Endometrium (tissue), 2 donors: Measurements from ENCODE around the gene CC2D1A.
"Not testable (repeated sequence)": the region's sequence is repeated elsewhere in the genome, so short reads cannot be mapped to it uniquely, and the experiment has no call there.

Source experiments
- FAIRE-seq: peaks from 2 replicates; lab custom pipeline; 2012; peaks lifted over from hg19 to GRCh38; lab: Jason Lieb, UNC
- donor health status: control.
- donor health status: control.

The CC2D1A gene

GRCh38 chr19:13962699-13963602, 57.0 kb downstream of the CC2D1A start:
- FAIRE-seq: no peak

GRCh38 chr19:13963603-13964105, 57.7 kb downstream of the CC2D1A start:
- no peak for FAIRE-seq

GRCh38 chr19:13964776-13965175, 58.8 kb downstream of the CC2D1A start:
- no peak for FAIRE-seq

- FAIRE-seq: no peak
Measured at GRCh38 chr19:13965377-13965896, 59.4 kb downstream of the CC2D1A start.

GRCh38 chr19:13965926-13966683, 60.1 kb downstream of the CC2D1A start:
- FAIRE-seq: no peak

- no peak for FAIRE-seq
Measured at GRCh38 chr19:13966684-13967128, 60.7 kb downstream of the CC2D1A start.

GRCh38 chr19:13967206-13967605, 61.2 kb downstream of the CC2D1A start:
- not testable (repeated sequence) for FAIRE-seq

- FAIRE-seq: no peak
Measured at GRCh38 chr19:13968383-13968935, 62.5 kb downstream of the CC2D1A start.

GRCh38 chr19:13968999-13969398, 63.0 kb downstream of the CC2D1A start:
- FAIRE-seq: no peak

- no peak for FAIRE-seq
Measured at GRCh38 chr19:13969897-13970296, 63.9 kb downstream of the CC2D1A start.

GRCh38 chr19:13971868-13972267, 65.9 kb downstream of the CC2D1A start:
- not testable (repeated sequence) for FAIRE-seq

- no peak for FAIRE-seq
Measured at GRCh38 chr19:13972368-13973155, 66.6 kb downstream of the CC2D1A start.

GRCh38 chr19:13973479-13973878, 67.5 kb downstream of the CC2D1A start:
- not testable (repeated sequence) for FAIRE-seq

GRCh38 chr19:13974073-13974472, 68.1 kb downstream of the CC2D1A start:
- FAIRE-seq: no peak

GRCh38 chr19:13975870-13976269, 69.9 kb downstream of the CC2D1A start:
- FAIRE-seq: no peak

GRCh38 chr19:13976446-13976845, 70.4 kb downstream of the CC2D1A start:
- FAIRE-seq: no peak

- FAIRE-seq: no peak
Measured at GRCh38 chr19:13977803-13978202, 71.8 kb downstream of the CC2D1A start.

GRCh38 chr19:13978351-13979243, 72.6 kb downstream of the CC2D1A start:
- FAIRE-seq: no peak

- FAIRE-seq: no peak
Measured at GRCh38 chr19:13979244-13979615, 73.2 kb downstream of the CC2D1A start.

GRCh38 chr19:13979686-13980085, 73.7 kb downstream of the CC2D1A start:
- FAIRE-seq: no peak

GRCh38 chr19:13980340-13980739, 74.3 kb downstream of the CC2D1A start:
- no peak for FAIRE-seq
